SK-N-SH treated with all-trans-retinoic acid at 6 μM for 48 hours (cell line): ENCODE results near the gene EDA.

Experiments
- ARNTL ChIP-seq: fragments of 450-650 bp; formaldehyde crosslinking; IDR thresholded peaks from 2 replicates; pipeline ENCODE4 v1.5.0; 2020; ENCODE audit warnings: low read depth, mild to moderate bottlenecking, moderate library complexity, borderline replicate concordance
- BACH2 ChIP-seq: fragments of 250-450 bp; sonication (Bioruptor Pico); IDR thresholded peaks from 2 replicates; pipeline ENCODE4 v1.9.0; 2021; ENCODE audit warnings: mild to moderate bottlenecking, borderline replicate concordance
- CSDC2 ChIP-seq: fragments of 250-450 bp; sonication (Bioruptor Pico); IDR thresholded peaks from 2 replicates; pipeline ENCODE4 v1.5.0; 2020; ENCODE audit warnings: mild to moderate bottlenecking, moderate library complexity
- GLIS3 ChIP-seq: fragments of 250-450 bp; sonication (Bioruptor Pico); IDR thresholded peaks from 2 replicates; pipeline ENCODE4 v1.5.0; 2020; ENCODE audit warnings: mild to moderate bottlenecking, moderate library complexity
- OSR1 ChIP-seq: fragments of 250-450 bp; sonication (Bioruptor Pico); IDR thresholded peaks from 2 replicates; pipeline ENCODE4 v1.8.0; 2022; ENCODE audit warnings: moderate library complexity, mild to moderate bottlenecking, inconsistent platforms
- RARB ChIP-seq: fragments of 250-450 bp; sonication (Bioruptor Pico); IDR thresholded peaks from 2 replicates; pipeline ENCODE4 v1.8.0; 2021; ENCODE audit warnings: mild to moderate bottlenecking, moderate library complexity
- ZC3H10 ChIP-seq: fragments of 250-450 bp; sonication (Bioruptor Pico); IDR thresholded peaks from 2 replicates; pipeline ENCODE4 v1.5.1; 2021; ENCODE audit warnings: mild to moderate bottlenecking, moderate library complexity
- ZNF565 ChIP-seq: fragments of 450-650 bp; formaldehyde crosslinking; conservative IDR thresholded peaks from 2 replicates; pipeline ENCODE4 v1.5.0; 2020; ENCODE audit warnings: low read depth, mild to moderate bottlenecking, moderate library complexity
- ZNF70 ChIP-seq: fragments of 450-650 bp; formaldehyde crosslinking; IDR thresholded peaks from 2 replicates; pipeline ENCODE4 v1.5.0; 2020; ENCODE audit warnings: mild to moderate bottlenecking, moderate library complexity
- TF ChIP-seq, protein P1 (sequence below): fragments of 250-450 bp; sonication (Bioruptor Pico); IDR thresholded peaks from 2 replicates; pipeline ENCODE4 v1.5.1; 2021; ENCODE audit warnings: mild to moderate bottlenecking, moderate library complexity

DNA sequence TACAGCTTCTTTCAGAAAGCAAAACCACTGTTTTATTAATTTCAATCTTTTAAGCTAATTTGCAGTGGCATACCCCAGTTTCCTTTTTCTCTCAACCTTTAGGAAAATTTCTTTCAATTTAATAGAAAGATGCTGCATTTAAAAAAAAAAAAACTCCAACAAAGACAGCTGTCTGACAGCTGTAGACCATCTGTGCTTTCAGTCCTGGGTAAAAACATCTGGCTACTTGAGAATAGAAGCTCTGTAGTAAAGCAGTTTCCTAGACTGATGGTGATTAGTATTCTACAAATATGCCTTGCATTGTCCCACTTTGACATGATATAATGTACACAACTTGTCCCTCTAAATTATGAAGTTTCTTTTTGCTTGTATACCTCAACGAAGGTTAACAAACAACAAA lies 197.8 kb downstream of the EDA start:
- no peak for TF ChIP-seq ZNF565
- no peak for TF ChIP-seq ZC3H10 (CRISPR knock-in tag)
- no peak for TF ChIP-seq RARB
- TF ChIP-seq, protein P1, sequence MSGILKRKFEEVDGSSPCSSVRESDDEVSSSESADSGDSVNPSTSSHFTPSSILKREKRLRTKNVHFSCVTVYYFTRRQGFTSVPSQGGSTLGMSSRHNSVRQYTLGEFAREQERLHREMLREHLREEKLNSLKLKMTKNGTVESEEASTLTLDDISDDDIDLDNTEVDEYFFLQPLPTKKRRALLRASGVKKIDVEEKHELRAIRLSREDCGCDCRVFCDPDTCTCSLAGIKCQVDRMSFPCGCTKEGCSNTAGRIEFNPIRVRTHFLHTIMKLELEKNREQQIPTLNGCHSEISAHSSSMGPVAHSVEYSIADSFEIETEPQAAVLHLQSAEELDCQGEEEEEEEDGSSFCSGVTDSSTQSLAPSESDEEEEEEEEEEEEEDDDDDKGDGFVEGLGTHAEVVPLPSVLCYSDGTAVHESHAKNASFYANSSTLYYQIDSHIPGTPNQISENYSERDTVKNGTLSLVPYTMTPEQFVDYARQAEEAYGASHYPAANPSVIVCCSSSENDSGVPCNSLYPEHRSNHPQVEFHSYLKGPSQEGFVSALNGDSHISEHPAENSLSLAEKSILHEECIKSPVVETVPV (CRISPR knock-in tag): no peak
- TF ChIP-seq ARNTL: no peak
- no peak for TF ChIP-seq ZNF70 (CRISPR knock-in tag)
- TF ChIP-seq BACH2 (CRISPR knock-in tag): no peak
- TF ChIP-seq CSDC2 (CRISPR knock-in tag): no peak
- no peak for TF ChIP-seq OSR1 (CRISPR knock-in tag)
- TF ChIP-seq GLIS3 (CRISPR knock-in tag): no peak
